MCF 10A (cell line): ENCODE results near the gene RERE. TPM values are rescaled to one million over a fixed set of nuclear protein-coding genes. Genes with fewer than 3 reads are reported as not detected.

ENCODE experiments used
- BruUV-seq: library from RNA; stranded (reverse); fragments of 400-500 nt; replicated peaks from 2 replicates; lab custom pipeline; 2021; lab: Mats Ljungman, UMichigan
- CTCF ChIA-PET: fragments of 300-600 bp; sonication (Branson Sonifier 250); formaldehyde crosslinking; extraction: SDS; loops from one replicate; lab custom pipeline; 2021; ENCODE audit warnings: antibody characterized with exemption, inconsistent platforms; lab: Yijun Ruan, JAX
- POLR2A ChIA-PET: fragments of 300-600, 350-650 bp; sonication (Branson Sonifier 250); formaldehyde crosslinking; extraction: SDS; loops from one replicate; lab custom pipeline; 2020; ENCODE audit warnings: antibody characterized with exemption, inconsistent platforms; lab: Yijun Ruan, JAX
- DNase-seq: peaks from one replicate; pipeline ENCODE4 v3.0.0-alpha.2; 2018; ENCODE audit not compliant: unreplicated experiment
- H3K27ac Mint-ChIP-seq: one replicate; pipeline ENCODE4 v1.8.0; 2022; ENCODE audit warnings: mild to moderate bottlenecking, low read depth, mixed read lengths; ENCODE audit not compliant: unreplicated experiment
- H3K27me3 Mint-ChIP-seq: one replicate; pipeline ENCODE4 v1.8.0; 2022; ENCODE audit warnings: mixed read lengths; ENCODE audit not compliant: insufficient read depth, unreplicated experiment
- H3K36me3 Mint-ChIP-seq: one replicate; pipeline ENCODE4 v1.8.0; 2022; ENCODE audit warnings: mild to moderate bottlenecking, moderate library complexity, mixed read lengths; ENCODE audit not compliant: insufficient read depth, unreplicated experiment
- H3K4me1 Mint-ChIP-seq: one replicate; pipeline ENCODE4 v1.8.0; 2022; ENCODE audit warnings: mixed read lengths; ENCODE audit not compliant: insufficient read depth, unreplicated experiment
- H3K4me3 Mint-ChIP-seq: one replicate; pipeline ENCODE4 v1.8.0; 2022; ENCODE audit warnings: mild to moderate bottlenecking, moderate library complexity, mixed read lengths; ENCODE audit not compliant: unreplicated experiment
- H3K9me3 Mint-ChIP-seq: one replicate; pipeline ENCODE4 v1.8.0; 2022; ENCODE audit warnings: mixed read lengths; ENCODE audit not compliant: unreplicated experiment
- CTCF ChIP-seq: fragments of 200-600 bp; IDR thresholded peaks from one replicate; pipeline ENCODE4 v1.8.0; 2022; ENCODE audit warnings: antibody characterized with exemption, mild to moderate bottlenecking; ENCODE audit not compliant: unreplicated experiment
- intact Hi-C: fragments of 100-400 bp; cut with micrococcal nuclease; formaldehyde crosslinking; loops from 2 replicates; pipeline ENCODE4 v1.14.1; 2022
- total RNA-seq: library from RNA; stranded (reverse); gene quantifications from 2 replicates; pipeline ENCODE4 v1.2.3, GENCODE V29; 2022

The RERE gene
- total RNA-seq, 1 experiment from 2014 or later: 48.4 TPM

DNA sequence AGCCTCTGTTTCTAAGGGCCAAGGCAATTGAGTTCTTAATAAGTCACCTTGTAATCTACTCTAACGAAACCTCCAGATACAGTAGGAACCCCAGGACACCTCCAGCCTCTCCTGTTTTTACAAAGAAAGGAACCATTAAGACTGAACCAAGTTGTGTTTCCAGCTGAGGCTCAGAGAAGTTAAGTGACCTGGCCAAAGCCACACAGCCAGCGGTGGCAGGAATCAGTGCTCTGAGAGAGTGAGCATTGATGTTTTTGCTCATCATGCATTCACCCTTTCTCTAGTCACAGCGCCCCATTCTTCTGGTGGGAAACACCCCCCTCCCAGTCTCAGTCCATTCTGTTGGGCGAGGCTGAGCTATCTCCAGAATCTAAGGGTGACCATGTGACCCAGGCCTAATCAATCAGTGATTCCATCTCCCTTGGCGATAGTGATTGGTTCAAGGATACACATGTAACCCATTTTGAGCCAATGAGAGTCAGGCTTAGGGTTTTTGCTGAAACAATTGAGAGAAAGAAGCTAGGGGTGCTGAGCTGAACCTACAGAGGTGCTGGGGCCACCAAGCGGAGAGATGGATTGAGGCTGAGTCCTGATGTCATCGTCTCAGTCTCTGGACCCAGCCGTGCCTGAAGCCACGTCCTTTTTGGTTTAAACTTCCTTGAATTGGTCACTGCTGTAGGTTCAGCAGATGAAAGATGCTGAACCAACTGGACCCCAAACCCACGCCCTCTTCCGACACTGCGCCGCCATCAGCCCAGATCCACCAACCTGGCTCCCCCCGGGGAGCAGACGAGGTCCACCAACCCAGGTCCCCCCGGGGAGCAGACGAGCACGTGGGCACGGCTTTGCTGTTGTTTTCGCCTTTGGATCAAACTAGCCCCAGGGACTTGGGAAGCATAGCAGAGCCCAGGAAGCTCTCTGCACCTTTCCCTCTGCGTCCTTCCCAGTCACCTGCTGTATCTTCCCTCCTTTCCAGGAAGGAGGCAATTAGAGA is 28.0 kb upstream of the RERE start:
- H3K27ac Mint-ChIP-seq: no peak overlapping the region

GRCh38 chr1:8844501-8845006 is 27.1 kb upstream of the RERE start:
- BruUV-seq: no TSS peak
- Mint-ChIP-seq H3K27ac (no peak overlapping the region), H3K36me3 (peaks cover 5% of the 10 kb centered on the region), H3K4me3 (no peak overlapping the region), H3K4me1 (peaks cover 4% of the 10 kb centered on the region), H3K9me3 (peaks cover 9% of the 10 kb centered on the region), H3K27me3 (peaks cover 12% of the 10 kb centered on the region)
- no peak for DNase-seq
- POLR2A ChIA-PET: interaction anchor here (0.6 to 1.9 kb wide), 2 partner anchors 12 to 96 kb away, joined by 3 to 7 read pairs; no protein-coding TSS in a partner anchor
- CTCF ChIA-PET: interaction anchor here (0.7 to 0.8 kb wide), 3 partner anchors 11 to 29 kb away, joined by 3 to 4 read pairs (median 3); no protein-coding TSS in a partner anchor
- intact Hi-C loops: no loop called here
- TF ChIP-seq CTCF: no peak

More for the DNA sequence above, 28.0 kb upstream of the RERE start:
- CTCF ChIA-PET: interaction anchor here (0.7 to 1.7 kb wide), 6 partner anchors 10 to 117 kb away, joined by 3 to 7 read pairs (median 4); no protein-coding TSS in a partner anchor
- no peak overlapping the region for H3K4me3 Mint-ChIP-seq
- TF ChIP-seq CTCF: no peak
- H3K36me3 Mint-ChIP-seq: peaks cover 5% of the 10 kb centered on the region
- no TSS peak for BruUV-seq
- peaks cover 4% of the 10 kb centered on the region for H3K4me1 Mint-ChIP-seq
- H3K9me3 Mint-ChIP-seq: peaks cover 3% of the 10 kb centered on the region
- POLR2A ChIA-PET: interaction anchor here (0.7 to 1.9 kb wide), 2 partner anchors 11 to 15 kb away, joined by 3 to 7 read pairs; no protein-coding TSS in a partner anchor
- peaks cover 12% of the 10 kb centered on the region for H3K27me3 Mint-ChIP-seq
- intact Hi-C loops: no loop called here
- DNase-seq: no peak

DNA sequence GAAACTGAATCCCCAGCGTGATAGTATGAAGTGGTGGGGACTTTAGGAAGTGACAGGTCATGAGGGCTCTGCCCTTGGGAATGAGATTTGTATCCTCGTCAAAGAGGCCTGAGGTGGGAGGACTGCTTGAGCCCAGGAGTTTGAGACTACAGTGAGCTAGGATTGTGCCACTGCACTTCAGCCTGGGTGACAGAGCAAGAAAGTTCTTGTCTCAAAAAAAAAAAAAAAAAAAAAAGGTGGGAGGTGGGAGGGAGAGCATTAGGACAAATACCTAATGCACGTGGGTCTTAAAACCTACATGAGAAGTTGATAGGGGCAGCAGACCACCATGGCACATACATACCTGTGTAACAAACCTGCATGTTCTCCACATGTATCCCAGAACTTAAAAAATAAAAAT is 24.0 kb upstream of the RERE start:
- ChIA-PET CTCF (no interaction called here), POLR2A (no interaction called here)
- no peak for TF ChIP-seq CTCF
- intact Hi-C loops: no loop called here
- H3K27ac Mint-ChIP-seq: no peak overlapping the region
- BruUV-seq: no TSS peak
- peaks cover 9% of the 10 kb centered on the region for H3K9me3 Mint-ChIP-seq
- H3K4me3 Mint-ChIP-seq: no peak overlapping the region
- H3K27me3 Mint-ChIP-seq: peaks cover 12% of the 10 kb centered on the region
- peaks cover 5% of the 10 kb centered on the region for H3K36me3 Mint-ChIP-seq
- H3K4me1 Mint-ChIP-seq: no peaks in the 10 kb centered on the region
- DNase-seq: no peak

DNA sequence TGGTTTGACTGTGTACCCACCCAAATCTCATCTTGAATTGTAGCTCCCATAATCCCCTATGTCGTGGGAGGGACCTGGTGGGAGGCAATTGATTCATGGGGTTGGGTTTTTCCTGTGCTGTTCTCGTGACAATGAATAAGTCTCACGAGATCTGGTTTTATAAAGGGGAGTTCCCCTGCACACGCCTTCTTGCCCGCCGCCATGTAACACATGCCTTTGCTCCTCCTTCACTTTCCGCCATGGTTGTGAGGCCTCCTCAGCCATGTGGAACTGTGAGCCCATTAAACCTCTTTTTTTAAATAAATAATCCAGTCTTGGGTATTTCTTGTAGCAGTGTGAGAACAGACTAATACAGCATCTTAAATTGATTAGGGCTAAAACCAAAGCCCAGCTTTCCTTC is 22.6 kb upstream of the RERE start:
- ChIA-PET POLR2A (interaction anchor here (0.9 to 1.7 kb wide), 3 partner anchors 10 to 106 kb away, joined by 3 to 5 read pairs (median 3); no protein-coding TSS in a partner anchor), CTCF (interaction anchor here (1.0 to 2.7 kb wide), 4 partner anchors 9 to 123 kb away, joined by 3 to 12 read pairs (median 4); no protein-coding TSS in a partner anchor)
- H3K4me3 Mint-ChIP-seq: no peak overlapping the region
- H3K4me1 Mint-ChIP-seq: no peaks in the 10 kb centered on the region
- peaks cover 9% of the 10 kb centered on the region for H3K9me3 Mint-ChIP-seq
- H3K27ac Mint-ChIP-seq: no peak overlapping the region
- no peak for DNase-seq
- peaks cover 5% of the 10 kb centered on the region for H3K36me3 Mint-ChIP-seq
- intact Hi-C loops: no loop called here
- no peak for TF ChIP-seq CTCF
- no TSS peak for BruUV-seq
- peaks cover 12% of the 10 kb centered on the region for H3K27me3 Mint-ChIP-seq
